SK-N-MC (cell line): ENCODE measurements around the gene H1-8.

Experiments
- DNase-seq: peaks from one replicate; pipeline ENCODE4 v3.0.0-alpha.2; 2011; ENCODE audit warnings: low read depth, low spot score
- H3K27ac ChIP-seq: fragments of 200-600 bp; sonication (generic); 2 replicates; pipeline ENCODE4 v1.5.1; 2016; ENCODE audit warnings: mixed run types
- H3K36me3 ChIP-seq: fragments of 200-600 bp; sonication (generic); 2 replicates; pipeline ENCODE4 v1.6.1; 2017; ENCODE audit warnings: antibody characterized with exemption, low read length, mixed read lengths; ENCODE audit not compliant: insufficient read depth
- H3K4me3 ChIP-seq: fragments of 200-600 bp; sonication (generic); 2 replicates; pipeline ENCODE4 v1.5.1; 2016
- H3K9ac ChIP-seq: fragments of 200-600 bp; sonication (generic); 2 replicates; pipeline ENCODE4 v1.8.0; 2017; ENCODE audit warnings: mixed run types, mixed read lengths; ENCODE audit not compliant: insufficient read length
- H3K9me3 ChIP-seq: fragments of 200-600 bp; sonication (generic); 2 replicates; pipeline ENCODE4 v1.6.1; 2017; ENCODE audit warnings: low read depth, mild to moderate bottlenecking, antibody characterized with exemption, low read length, moderate library complexity, mixed read lengths
- EZH2 ChIP-seq: fragments of 200-600 bp; sonication (generic); IDR thresholded peaks from one replicate; pipeline ENCODE4 v1.6.1; 2017; ENCODE audit warnings: antibody characterized with exemption
- FOXP2 ChIP-seq: optimal IDR thresholded peaks from 2 replicates; pipeline ENCODE3; 2011; ENCODE audit warnings: mild to moderate bottlenecking, moderate library complexity; ENCODE audit not compliant: insufficient read depth; ENCODE audit errors: extremely low read length, control extremely low read depth
- POLR2AphosphoS5 ChIP-seq: IDR thresholded peaks from 2 replicates; pipeline ENCODE4 v1.6.1; 2012; ENCODE audit warnings: mild to moderate bottlenecking, low read depth, low read length, borderline replicate concordance

H1-8 gene

GRCh38 chr3:129584631-129585030 is 41.7 kb downstream of the H1-8 start:
- H3K36me3 ChIP-seq, result peaks cover 14% of the 10 kb centered on the region; the same call in 1 of the 2 replicates
- H3K9me3 ChIP-seq, result no peaks in the 10 kb centered on the region
- no peak overlapping the region for H3K4me3 ChIP-seq
- no peak overlapping the region for H3K27ac ChIP-seq
- TF ChIP-seq POLR2AphosphoS5 (no peak), EZH2 (no peak), FOXP2 (no peak)
- DNase-seq, result no peak
- no peak overlapping the region for H3K9ac ChIP-seq

- Histone ChIP-seq H3K36me3 (peaks cover 14% of the 10 kb centered on the region; the same call in 1 of the 2 replicates), H3K9me3 (no peaks in the 10 kb centered on the region), H3K27ac (no peak overlapping the region)
These were observed 43.1 kb downstream of the H1-8 start for GRCh38 chr3:129585949-129586657.

GRCh38 chr3:129586746-129587430 is 43.9 kb downstream of the H1-8 start:
- no peak overlapping the region for H3K9ac ChIP-seq
- TF ChIP-seq EZH2 (no peak), POLR2AphosphoS5 (no peak), FOXP2 (no peak)
- DNase-seq, result no peak
- H3K4me3 ChIP-seq, result no peak overlapping the region
- peaks cover 14% of the 10 kb centered on the region; the same call in 1 of the 2 replicates for H3K36me3 ChIP-seq
- H3K9me3 ChIP-seq, result no peaks in the 10 kb centered on the region
- H3K27ac ChIP-seq, result peak overlapping the region; percentile 59

More at GRCh38 chr3:129585949-129586657, 43.1 kb downstream of the H1-8 start:
- TF ChIP-seq EZH2 (no peak), FOXP2 (no peak), POLR2AphosphoS5 (no peak)
- Histone ChIP-seq H3K9ac (no peak overlapping the region), H3K4me3 (no peak overlapping the region)
- DNase-seq, result no peak

- TF ChIP-seq POLR2AphosphoS5, result no peak
- TF ChIP-seq FOXP2, result no peak
- no peak for TF ChIP-seq EZH2
- peaks cover 14% of the 10 kb centered on the region; the same call in 1 of the 2 replicates for H3K36me3 ChIP-seq
These were observed 44.7 kb downstream of the H1-8 start for GRCh38 chr3:129587566-129588210.

GRCh38 chr3:129590215-129590614 is 47.2 kb downstream of the H1-8 start:
- Histone ChIP-seq H3K9me3 (no peaks in the 10 kb centered on the region), H3K4me3 (no peak overlapping the region), H3K36me3 (peaks cover 4% of the 10 kb centered on the region; the same call in 1 of the 2 replicates), H3K27ac (no peak overlapping the region), H3K9ac (no peak overlapping the region)
- DNase-seq, result no peak
- no peak for TF ChIP-seq FOXP2
- no peak for TF ChIP-seq POLR2AphosphoS5
- TF ChIP-seq EZH2, result no peak

More at GRCh38 chr3:129587566-129588210, 44.7 kb downstream of the H1-8 start:
- Histone ChIP-seq H3K4me3 (no peak overlapping the region), H3K27ac (peak overlapping the region; percentile 59), H3K9ac (no peak overlapping the region), H3K9me3 (no peaks in the 10 kb centered on the region)
- DNase-seq, result no peak

GRCh38 chr3:129591932-129592331 is 49.0 kb downstream of the H1-8 start:
- no peaks in the 10 kb centered on the region for H3K36me3 ChIP-seq
- H3K4me3 ChIP-seq, result peak overlapping the region; percentile 69
- peak overlapping the region; percentile 78 for H3K9ac ChIP-seq
- no peaks in the 10 kb centered on the region for H3K9me3 ChIP-seq
- no peak for DNase-seq
- peak overlapping the region; percentile 97 for H3K27ac ChIP-seq
- TF ChIP-seq FOXP2 (no peak), POLR2AphosphoS5 (no peak), EZH2 (no peak)

GRCh38 chr3:129592381-129593131 is 49.6 kb downstream of the H1-8 start:
- Histone ChIP-seq H3K9ac (peak overlapping the region; percentile 78), H3K9me3 (no peaks in the 10 kb centered on the region), H3K36me3 (no peaks in the 10 kb centered on the region), H3K4me3 (peak overlapping the region; percentile 69), H3K27ac (peak overlapping the region; percentile 97)
- no peak for TF ChIP-seq FOXP2
- no peak for TF ChIP-seq EZH2
- no peak for TF ChIP-seq POLR2AphosphoS5
- no peak for DNase-seq
